Activated T-cell treated with anti-CD3 and anti-CD28 coated beads, Interleukin-2, amount 50 U/mL, for 24 hours (primary cell): Measurements from ENCODE around the gene TFAP2D.

Experiments used
- DNase-seq: peaks from one replicate; pipeline ENCODE4 v3.0.0-alpha.2; 2020
- H3K27ac Mint-ChIP-seq: 2 replicates; pipeline ENCODE4 v1.8.0; 2020; ENCODE audit warnings: mild to moderate bottlenecking, mixed read lengths
- H3K27me3 Mint-ChIP-seq: 2 replicates; pipeline ENCODE4 v1.8.0; 2020; ENCODE audit warnings: mixed read lengths
- H3K36me3 Mint-ChIP-seq: 2 replicates; pipeline ENCODE4 v1.8.0; 2020; ENCODE audit warnings: low read depth, mixed read lengths
- H3K4me1 Mint-ChIP-seq: 2 replicates; pipeline ENCODE4 v1.8.0; 2020; ENCODE audit warnings: low read depth, mixed read lengths
- H3K4me3 Mint-ChIP-seq: 2 replicates; pipeline ENCODE4 v1.8.0; 2020; ENCODE audit warnings: mild to moderate bottlenecking, moderate library complexity, mixed read lengths
- H3K9me3 Mint-ChIP-seq: 2 replicates; pipeline ENCODE4 v1.8.0; 2020; ENCODE audit warnings: mixed read lengths

The TFAP2D gene

GRCh38 chr6:50819466-50819903 lies 106.2 kb downstream of the TFAP2D start:
- Mint-ChIP-seq H3K4me3 (no peak overlapping the region), H3K4me1 (peaks cover 23% of the 10 kb centered on the region), H3K9me3 (no peaks in the 10 kb centered on the region), H3K27ac (no peak overlapping the region), H3K36me3 (no peaks in the 10 kb centered on the region), H3K27me3 (peaks cover 91% of the 10 kb centered on the region)
- no peak for DNase-seq

GRCh38 chr6:50819904-50820868 lies 106.9 kb downstream of the TFAP2D start:
- no peak overlapping the region for H3K4me3 Mint-ChIP-seq
- H3K27ac Mint-ChIP-seq, result no peak overlapping the region
- peaks cover 91% of the 10 kb centered on the region for H3K27me3 Mint-ChIP-seq
- no peak for DNase-seq
- H3K4me1 Mint-ChIP-seq, result peaks cover 22% of the 10 kb centered on the region
- H3K9me3 Mint-ChIP-seq, result no peaks in the 10 kb centered on the region
- no peaks in the 10 kb centered on the region for H3K36me3 Mint-ChIP-seq

- H3K9me3 Mint-ChIP-seq, result no peaks in the 10 kb centered on the region
- peaks cover 92% of the 10 kb centered on the region for H3K27me3 Mint-ChIP-seq
- no peak overlapping the region for H3K4me3 Mint-ChIP-seq
- H3K27ac Mint-ChIP-seq, result no peak overlapping the region
- no peaks in the 10 kb centered on the region for H3K36me3 Mint-ChIP-seq
- DNase-seq, result no peak
- peaks cover 17% of the 10 kb centered on the region for H3K4me1 Mint-ChIP-seq
Measured at GRCh38 chr6:50820869-50821264, 107.5 kb downstream of the TFAP2D start.

GRCh38 chr6:50821441-50822077 lies 108.2 kb downstream of the TFAP2D start:
- peaks cover 15% of the 10 kb centered on the region for H3K4me1 Mint-ChIP-seq
- no peaks in the 10 kb centered on the region for H3K36me3 Mint-ChIP-seq
- peaks cover 95% of the 10 kb centered on the region for H3K27me3 Mint-ChIP-seq
- H3K4me3 Mint-ChIP-seq, result no peak overlapping the region
- no peak overlapping the region for H3K27ac Mint-ChIP-seq
- H3K9me3 Mint-ChIP-seq, result no peaks in the 10 kb centered on the region
- no peak for DNase-seq

- Mint-ChIP-seq H3K9me3 (no peaks in the 10 kb centered on the region), H3K36me3 (no peaks in the 10 kb centered on the region), H3K27ac (no peak overlapping the region), H3K4me1 (peaks cover 15% of the 10 kb centered on the region), H3K4me3 (no peak overlapping the region), H3K27me3 (peaks cover 95% of the 10 kb centered on the region)
- DNase-seq, result no peak
Measured at GRCh38 chr6:50822078-50822476, 108.8 kb downstream of the TFAP2D start.
